Stimulated activated CD4-positive, alpha-beta T cell treated with anti-CD3 and anti-CD28 coated beads, Interleukin-4, amount 100 ng/mL, for 4 hours (primary cell): ENCODE data around the gene SREK1IP1.

Source experiments
- DNase-seq, 2 experiments: peaks; one replicate each; pipeline ENCODE4 v3.0.0-alpha.2; 2020

Gene SREK1IP1

GRCh38 chr5:64678374-64678773 is 90.1 kb downstream of the SREK1IP1 start:
- DNase-seq, result no peak

DNA sequence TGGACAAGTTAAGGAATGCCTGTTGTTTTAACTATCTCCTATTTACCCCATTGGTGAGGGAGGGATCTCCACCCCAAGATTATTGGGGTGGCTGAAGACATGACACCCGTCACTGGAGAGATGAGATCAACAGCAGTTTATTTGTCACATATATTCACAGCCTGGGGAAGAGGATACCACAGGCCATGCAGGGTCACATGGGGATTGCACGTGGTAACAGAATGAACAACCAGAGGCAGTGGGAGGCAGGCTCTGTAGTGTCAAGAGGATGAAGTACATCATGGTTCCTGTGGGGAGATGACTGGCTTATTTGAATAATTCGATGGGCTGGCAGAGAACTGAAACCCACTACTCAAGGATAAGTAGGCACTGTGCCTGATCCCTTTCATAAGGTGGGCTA is 96.8 kb downstream of the SREK1IP1 start:
- no peak for DNase-seq

GRCh38 chr5:64670277-64670676 is 98.2 kb downstream of the SREK1IP1 start:
- no peak for DNase-seq
